HepG2 (cell line): ENCODE data around the gene CELSR3. TPM values are rescaled to one million over a fixed set of nuclear protein-coding genes. Genes with fewer than 3 reads are reported as not detected.
A peak's percentile ranks its signal among the peaks of the same experiment; 100 is the strongest.

ENCODE experiments used
- CC2D1A ChIP-seq: sonication (generic); formaldehyde crosslinking; IDR thresholded peaks from 2 replicates; pipeline ENCODE4 v1.8.1; 2023; ENCODE audit warnings: mild to moderate bottlenecking, missing genetic modification reagents
- GATA4 ChIP-seq: sonication (generic); IDR thresholded peaks from 2 replicates; pipeline ENCODE4 v1.6.1; 2016; ENCODE audit warnings: antibody characterized with exemption, low read depth, borderline replicate concordance
- GATAD1 ChIP-seq: IDR thresholded peaks from 2 replicates; pipeline ENCODE4 v1.6.1; 2016; ENCODE audit warnings: missing genetic modification reagents, missing compliant biosample characterization
- HIVEP1 ChIP-seq: sonication (generic); formaldehyde crosslinking; IDR thresholded peaks from 2 replicates; pipeline ENCODE4 v1.4.0; 2020; ENCODE audit warnings: mild to moderate bottlenecking, missing genetic modification reagents
- HNRNPH1 ChIP-seq: fragments of 200-400 bp; formaldehyde crosslinking; optimal IDR thresholded peaks from 2 replicates; pipeline ENCODE3; 2017; ENCODE audit warnings: mild to moderate bottlenecking, low read depth, low read length
- MXD4 ChIP-seq: IDR thresholded peaks from 2 replicates; pipeline ENCODE4 v1.6.1; 2016; ENCODE audit warnings: mild to moderate bottlenecking, missing biosample characterization, missing genetic modification reagents
- NFKB2 ChIP-seq: sonication (generic); formaldehyde crosslinking; IDR thresholded peaks from 2 replicates; pipeline ENCODE4 v1.4.0; 2020; ENCODE audit warnings: missing genetic modification reagents, borderline replicate concordance
- NR2F2 ChIP-seq: IDR thresholded peaks from 2 replicates; pipeline ENCODE4 v1.6.1; 2012; ENCODE audit warnings: low read depth, inconsistent platforms, borderline replicate concordance
- PHF20 ChIP-seq: sonication (generic); formaldehyde crosslinking; IDR thresholded peaks from 2 replicates; pipeline ENCODE4 v1.5.0; 2020; ENCODE audit warnings: mild to moderate bottlenecking, missing genetic modification reagents
- PHF5A ChIP-seq: IDR thresholded peaks from one replicate; pipeline ENCODE4 v1.6.1; 2018; ENCODE audit warnings: low read depth, missing genetic modification reagents; ENCODE audit not compliant: unreplicated experiment
- RBM22 ChIP-seq: fragments of 200-400 bp; formaldehyde crosslinking; optimal IDR thresholded peaks from 2 replicates; pipeline ENCODE3; 2017; ENCODE audit warnings: mild to moderate bottlenecking, low read length, moderate library complexity
- REXO4 ChIP-seq: sonication (generic); formaldehyde crosslinking; IDR thresholded peaks from 2 replicates; pipeline ENCODE4 v1.8.0; 2022; ENCODE audit warnings: missing genetic modification reagents, mild to moderate bottlenecking, borderline replicate concordance
- SATB2 ChIP-seq: sonication (generic); formaldehyde crosslinking; IDR thresholded peaks from 2 replicates; pipeline ENCODE4 v1.5.0; 2020; ENCODE audit warnings: missing genetic modification reagents
- SIX1 ChIP-seq: sonication (generic); formaldehyde crosslinking; IDR thresholded peaks from 2 replicates; pipeline ENCODE4 v1.4.0; 2020; ENCODE audit warnings: missing genetic modification reagents, borderline replicate concordance
- SYNCRIP ChIP-seq: fragments of 200-400 bp; formaldehyde crosslinking; IDR thresholded peaks from 2 replicates; pipeline ENCODE4 v1.6.1; 2018; ENCODE audit warnings: mild to moderate bottlenecking, low read depth, low read length; ENCODE audit not compliant: insufficient read depth
- ZBTB21 ChIP-seq: sonication (generic); formaldehyde crosslinking; IDR thresholded peaks from 2 replicates; pipeline ENCODE4 v1.4.0; 2020; ENCODE audit warnings: missing genetic modification reagents
- ZC3H13 ChIP-seq: sonication (generic); formaldehyde crosslinking; IDR thresholded peaks from 2 replicates; pipeline ENCODE4 v1.8.1; 2023; ENCODE audit warnings: mild to moderate bottlenecking, missing genetic modification reagents, moderate library complexity
- ZFP41 ChIP-seq: sonication (generic); formaldehyde crosslinking; IDR thresholded peaks from 2 replicates; pipeline ENCODE4 v1.4.0; 2020; ENCODE audit warnings: mild to moderate bottlenecking, missing genetic modification reagents, borderline replicate concordance
- ZNF224 ChIP-seq: sonication (generic); formaldehyde crosslinking; IDR thresholded peaks from 2 replicates; pipeline ENCODE4 v1.5.0; 2020; ENCODE audit warnings: mild to moderate bottlenecking, missing genetic modification reagents
- ZNF430 ChIP-seq: sonication (generic); formaldehyde crosslinking; IDR thresholded peaks from 2 replicates; pipeline ENCODE4 v1.9.0; 2021; ENCODE audit warnings: mild to moderate bottlenecking, missing genetic modification reagents
- ZNF543 ChIP-seq: sonication (generic); formaldehyde crosslinking; IDR thresholded peaks from 2 replicates; pipeline ENCODE4 v1.4.0; 2020; ENCODE audit warnings: mild to moderate bottlenecking, missing genetic modification reagents
- ZNF564 ChIP-seq: sonication (generic); formaldehyde crosslinking; IDR thresholded peaks from 2 replicates; pipeline ENCODE4 v1.8.1; 2023; ENCODE audit warnings: mild to moderate bottlenecking, missing genetic modification reagents
- ZNF572 ChIP-seq: sonication (generic); formaldehyde crosslinking; IDR thresholded peaks from 2 replicates; pipeline ENCODE4 v1.5.1; 2020; ENCODE audit warnings: mild to moderate bottlenecking, missing genetic modification reagents
- ZNF776 ChIP-seq: sonication (generic); formaldehyde crosslinking; IDR thresholded peaks from 2 replicates; pipeline ENCODE4 v1.4.0; 2020; ENCODE audit warnings: mild to moderate bottlenecking, missing genetic modification reagents
- polyA plus RNA-seq, 8 experiments: library from polyadenylated mRNA; depleted of rRNA in 3 of 8; stranded (reverse) in 7 of 8; unstranded in 1 of 8; fragments of >200 nt; fragmentation: Illumina TruSeq in 4 of 8; extraction: Trizol in 4 of 8; gene quantifications; 2 replicates each; pipeline versions ENCODE4 v1.2.1 to v1.2.3, GENCODE V29; 2011 to 2016; ENCODE audit warnings: low read depth in 4 of 8, missing spikeins in 1 of 8, mixed read lengths in 1 of 8; ENCODE audit not compliant: insufficient read depth in 1 of 8
- total RNA-seq, 5 experiments: library from RNA; depleted of rRNA; stranded (reverse); fragments of >200 nt; fragmentation: Illumina TruSeq; extraction: Trizol; gene quantifications; 2 replicates each; pipeline ENCODE4 v1.2.3, GENCODE V29; 2016; ENCODE audit warnings: low read depth in 1 of 5
- TF ChIP-seq, protein P1 (sequence below): sonication (generic); formaldehyde crosslinking; IDR thresholded peaks from 2 replicates; pipeline ENCODE4 v1.4.0; 2020; ENCODE audit warnings: missing genetic modification reagents
- TF ChIP-seq, protein P2 (sequence below): sonication (generic); formaldehyde crosslinking; conservative IDR thresholded peaks from 2 replicates; pipeline ENCODE4 v1.4.0; 2020; ENCODE audit warnings: missing genetic modification reagents
- TF ChIP-seq, protein P3 (sequence below): sonication (generic); formaldehyde crosslinking; IDR thresholded peaks from 2 replicates; pipeline ENCODE4 v1.4.0; 2020; ENCODE audit warnings: mild to moderate bottlenecking, missing genetic modification reagents
- TF ChIP-seq, protein P4 (sequence below): sonication (generic); formaldehyde crosslinking; IDR thresholded peaks from 2 replicates; pipeline ENCODE4 v1.4.0; 2020; ENCODE audit warnings: missing genetic modification reagents, mild to moderate bottlenecking, borderline replicate concordance

CELSR3 gene
- total and polyA plus RNA-seq, 2 of the 13 experiments (the other 11 are each of a cell fraction or from before 2014, with no cell fraction given), result 5.4 to 6.7 TPM

DNA sequence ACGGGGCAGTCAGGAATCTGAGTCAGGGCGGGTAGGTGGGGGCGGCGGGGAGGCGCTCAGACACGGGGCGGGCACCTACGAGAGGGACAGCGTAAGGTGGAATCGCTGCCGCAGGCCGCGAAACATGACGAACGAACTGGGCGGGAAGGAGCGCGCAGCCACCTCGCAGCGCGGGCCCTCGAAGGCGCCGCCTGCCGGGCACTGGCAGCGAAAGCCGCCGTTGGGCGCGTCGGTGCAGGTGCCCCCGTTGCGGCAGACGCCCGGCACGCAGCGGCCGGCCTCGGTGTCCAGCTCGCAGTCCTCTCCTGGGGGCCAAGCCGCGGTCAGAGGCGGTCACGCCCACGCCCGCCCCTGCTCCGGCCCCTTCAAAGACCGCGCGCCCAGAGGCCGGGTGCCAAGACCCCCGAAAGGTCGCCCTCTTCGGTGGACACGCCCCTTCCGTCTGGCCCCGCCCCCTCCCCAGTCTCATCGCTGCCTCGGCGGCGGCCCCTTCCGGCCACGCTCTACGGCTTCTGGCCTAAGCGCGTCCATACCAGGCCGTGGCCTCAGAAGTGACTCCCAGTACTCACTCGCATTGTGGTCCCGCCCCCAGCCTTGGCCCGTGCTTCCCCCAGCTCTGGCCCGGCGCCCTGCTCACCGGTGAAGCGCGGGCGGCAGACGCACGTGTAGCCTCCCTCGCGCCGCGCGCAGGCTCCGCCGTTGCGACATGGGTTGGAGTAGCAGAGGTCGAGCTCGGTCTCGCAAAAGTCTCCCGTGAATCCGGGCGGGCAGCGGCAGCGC lies 6.4 kb downstream of the CELSR3 start (continued):
- TF ChIP-seq, protein P1, sequence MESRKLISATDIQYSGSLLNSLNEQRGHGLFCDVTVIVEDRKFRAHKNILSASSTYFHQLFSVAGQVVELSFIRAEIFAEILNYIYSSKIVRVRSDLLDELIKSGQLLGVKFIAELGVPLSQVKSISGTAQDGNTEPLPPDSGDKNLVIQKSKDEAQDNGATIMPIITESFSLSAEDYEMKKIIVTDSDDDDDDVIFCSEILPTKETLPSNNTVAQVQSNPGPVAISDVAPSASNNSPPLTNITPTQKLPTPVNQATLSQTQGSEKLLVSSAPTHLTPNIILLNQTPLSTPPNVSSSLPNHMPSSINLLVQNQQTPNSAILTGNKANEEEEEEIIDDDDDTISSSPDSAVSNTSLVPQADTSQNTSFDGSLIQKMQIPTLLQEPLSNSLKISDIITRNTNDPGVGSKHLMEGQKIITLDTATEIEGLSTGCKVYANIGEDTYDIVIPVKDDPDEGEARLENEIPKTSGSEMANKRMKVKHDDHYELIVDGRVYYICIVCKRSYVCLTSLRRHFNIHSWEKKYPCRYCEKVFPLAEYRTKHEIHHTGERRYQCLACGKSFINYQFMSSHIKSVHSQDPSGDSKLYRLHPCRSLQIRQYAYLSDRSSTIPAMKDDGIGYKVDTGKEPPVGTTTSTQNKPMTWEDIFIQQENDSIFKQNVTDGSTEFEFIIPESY, result peak; percentile 78
- TF ChIP-seq SATB2, result no peak
- TF ChIP-seq ZNF430 (CRISPR knock-in tag), result no peak
- TF ChIP-seq RBM22, result no peak
- 0 out of 2 replicates have a peak, but pooled peaks have one; percentile 28 for TF ChIP-seq MXD4 (CRISPR knock-in tag)
- TF ChIP-seq, protein P2, sequence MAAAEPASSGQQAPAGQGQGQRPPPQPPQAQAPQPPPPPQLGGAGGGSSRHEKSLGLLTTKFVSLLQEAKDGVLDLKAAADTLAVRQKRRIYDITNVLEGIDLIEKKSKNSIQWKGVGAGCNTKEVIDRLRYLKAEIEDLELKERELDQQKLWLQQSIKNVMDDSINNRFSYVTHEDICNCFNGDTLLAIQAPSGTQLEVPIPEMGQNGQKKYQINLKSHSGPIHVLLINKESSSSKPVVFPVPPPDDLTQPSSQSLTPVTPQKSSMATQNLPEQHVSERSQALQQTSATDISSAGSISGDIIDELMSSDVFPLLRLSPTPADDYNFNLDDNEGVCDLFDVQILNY, result peak; percentile 52; the same call in 1 of the 2 replicates
- no peak for TF ChIP-seq SYNCRIP
- TF ChIP-seq, protein P3, sequence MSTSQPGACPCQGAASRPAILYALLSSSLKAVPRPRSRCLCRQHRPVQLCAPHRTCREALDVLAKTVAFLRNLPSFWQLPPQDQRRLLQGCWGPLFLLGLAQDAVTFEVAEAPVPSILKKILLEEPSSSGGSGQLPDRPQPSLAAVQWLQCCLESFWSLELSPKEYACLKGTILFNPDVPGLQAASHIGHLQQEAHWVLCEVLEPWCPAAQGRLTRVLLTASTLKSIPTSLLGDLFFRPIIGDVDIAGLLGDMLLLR (CRISPR knock-in tag), result no peak
- no peak for TF ChIP-seq PHF20 (CRISPR knock-in tag)
- no peak for TF ChIP-seq ZNF224 (CRISPR knock-in tag)
- no peak for TF ChIP-seq ZC3H13
- no peak for TF ChIP-seq HIVEP1 (CRISPR knock-in tag)
- TF ChIP-seq REXO4 (CRISPR knock-in tag), result no peak
- no peak for TF ChIP-seq NFKB2 (CRISPR knock-in tag)
- TF ChIP-seq SIX1 (CRISPR knock-in tag), result no peak
- TF ChIP-seq HNRNPH1, result no peak
- no peak for TF ChIP-seq ZNF776 (CRISPR knock-in tag)
- no peak for TF ChIP-seq ZNF564 (CRISPR knock-in tag)
- TF ChIP-seq CC2D1A, result no peak
- no peak for TF ChIP-seq ZNF572
- TF ChIP-seq GATAD1 (CRISPR knock-in tag), result 0 out of 2 replicates have a peak, but pooled peaks have one; percentile 16
- no peak for TF ChIP-seq ZNF543 (CRISPR knock-in tag)
- TF ChIP-seq ZFP41 (CRISPR knock-in tag), result no peak
- TF ChIP-seq GATA4, result no peak
- TF ChIP-seq ZBTB21 (CRISPR knock-in tag), result no peak
- TF ChIP-seq, protein P4, sequence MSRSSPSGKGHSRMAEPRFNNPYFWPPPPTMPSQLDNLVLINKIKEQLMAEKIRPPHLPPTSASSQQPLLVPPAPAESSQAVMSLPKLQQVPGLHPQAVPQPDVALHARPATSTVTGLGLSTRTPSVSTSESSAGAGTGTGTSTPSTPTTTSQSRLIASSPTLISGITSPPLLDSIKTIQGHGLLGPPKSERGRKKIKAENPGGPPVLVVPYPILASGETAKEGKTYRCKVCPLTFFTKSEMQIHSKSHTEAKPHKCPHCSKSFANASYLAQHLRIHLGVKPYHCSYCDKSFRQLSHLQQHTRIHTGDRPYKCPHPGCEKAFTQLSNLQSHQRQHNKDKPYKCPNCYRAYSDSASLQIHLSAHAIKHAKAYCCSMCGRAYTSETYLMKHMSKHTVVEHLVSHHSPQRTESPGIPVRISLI (CRISPR knock-in tag), result no peak
- TF ChIP-seq PHF5A (CRISPR knock-in tag), result no peak
- TF ChIP-seq NR2F2, result no peak
